Measurements from ENCODE around the gene OGG1. TPM values are rescaled to one million over a fixed set of nuclear protein-coding genes. Genes with fewer than 3 reads are reported as not detected.

Gene OGG1
- polyA plus RNA-seq (34.4 and 40.3 TPM in 2 replicates), polyA minus RNA-seq (60.5 and 73.5 TPM in 2 replicates)

- Histone ChIP-seq H3K9me3 (ENCODE audit: low read length) (no peaks in the 10 kb centered on the region), H4K20me1 (ENCODE audit: insufficient read depth) (no peaks in the 10 kb centered on the region), H3F3A (ENCODE audit: insufficient read depth, low read length, poor library complexity, severe bottlenecking) (peaks cover 4% of the 10 kb centered on the region), H3K4me2 (ENCODE audit: low read length) (peak within 1 kb of the TSS; percentile 99), H3K4me3 (ENCODE audit: low read length) (peak within 1 kb of the TSS; percentile 89), H3K36me3 (ENCODE audit: insufficient read depth, low read length) (peaks cover 4% of the 10 kb centered on the region), H3K9ac (ENCODE audit: low read length) (peak within 1 kb of the TSS; percentile 80), H3K27me3 (ENCODE audit: insufficient read depth, low read depth, low read length) (no peaks in the 10 kb centered on the region), H2AFZ (ENCODE audit: low read depth, low read length) (peak within 1 kb of the TSS; percentile 85), H3K27ac (ENCODE audit: low read length) (peak within 1 kb of the TSS; percentile 85), H3K79me2 (replicated peaks; ENCODE audit: insufficient read depth, low read length) (peaks cover 18% of the 10 kb centered on the region), H3K9me2 (ENCODE audit: insufficient read depth, low read length) (no peaks in the 10 kb centered on the region)
- peak; percentile 32 for TF ChIP-seq EP300 (conservative IDR thresholded peaks at IDR 0.05; ENCODE audit: poor library complexity, severe bottlenecking)
- TF ChIP-seq REST (IDR thresholded peaks at IDR 0.05; ENCODE audit: borderline replicate concordance) = peak; percentile 88
- TF ChIP-seq CTCF (IDR thresholded peaks at IDR 0.05; ENCODE audit: poor library complexity, severe bottlenecking) = peak; percentile 25
- TF ChIP-seq EZH2 (IDR thresholded peaks at IDR 0.05; ENCODE audit: borderline replicate concordance, insufficient read depth, low read length, poor library complexity, severe bottlenecking) = no peak
- TF ChIP-seq SMC3 (conservative IDR thresholded peaks at IDR 0.05; ENCODE audit: poor library complexity) = peak; percentile 27
- TF ChIP-seq TAF1 (IDR thresholded peaks at IDR 0.05; ENCODE audit: low read depth) = peak; percentile 72
- TF ChIP-seq MXI1 (conservative IDR thresholded peaks at IDR 0.05; ENCODE audit: poor library complexity, severe bottlenecking) = peak; percentile 75
- TF ChIP-seq RAD21 (conservative IDR thresholded peaks at IDR 0.05) = no peak
- peak; percentile 83 for TF ChIP-seq POLR2AphosphoS5 (IDR thresholded peaks at IDR 0.05)
These were observed at the start of gene OGG1 for GRCh38 chr3:9749645-9750555. OGG1 (plus strand) TSS chr3:9749952; CDS start chr3:9750287, 335 bp downstream.

GRCh38 chr3:9700536-9700935 is 49.2 kb upstream of the OGG1 start:
- Histone ChIP-seq H3K4me2 (ENCODE audit: low read length) (no peak overlapping the region), H4K20me1 (ENCODE audit: insufficient read depth) (no peaks in the 10 kb centered on the region), H3F3A (ENCODE audit: insufficient read depth, low read length, poor library complexity, severe bottlenecking) (no peaks in the 10 kb centered on the region), H3K36me3 (ENCODE audit: insufficient read depth, low read length) (no peaks in the 10 kb centered on the region), H3K79me2 (replicated peaks; ENCODE audit: insufficient read depth, low read length) (no peaks in the 10 kb centered on the region), H3K9ac (ENCODE audit: low read length) (no peak overlapping the region), H3K27me3 (ENCODE audit: insufficient read depth, low read depth, low read length) (peaks cover 25% of the 10 kb centered on the region), H3K9me3 (ENCODE audit: low read length) (no peaks in the 10 kb centered on the region), H2AFZ (ENCODE audit: low read depth, low read length) (no peak overlapping the region), H3K9me2 (ENCODE audit: insufficient read depth, low read length) (no peaks in the 10 kb centered on the region), H3K4me3 (ENCODE audit: low read length) (no peak overlapping the region), H3K27ac (ENCODE audit: low read length) (no peak overlapping the region)
- TF ChIP-seq CTCF (IDR thresholded peaks at IDR 0.05; ENCODE audit: poor library complexity, severe bottlenecking) = no peak
- no peak for TF ChIP-seq EP300 (conservative IDR thresholded peaks at IDR 0.05; ENCODE audit: poor library complexity, severe bottlenecking)
- TF ChIP-seq REST (IDR thresholded peaks at IDR 0.05; ENCODE audit: borderline replicate concordance) = no peak
- no peak for TF ChIP-seq EZH2 (IDR thresholded peaks at IDR 0.05; ENCODE audit: borderline replicate concordance, insufficient read depth, low read length, poor library complexity, severe bottlenecking)
- TF ChIP-seq SMC3 (conservative IDR thresholded peaks at IDR 0.05; ENCODE audit: poor library complexity) = no peak
- TF ChIP-seq RAD21 (conservative IDR thresholded peaks at IDR 0.05) = no peak
- TF ChIP-seq POLR2AphosphoS5 (IDR thresholded peaks at IDR 0.05) = no peak
- TF ChIP-seq TAF1 (IDR thresholded peaks at IDR 0.05; ENCODE audit: low read depth) = no peak
- no peak for TF ChIP-seq MXI1 (conservative IDR thresholded peaks at IDR 0.05; ENCODE audit: poor library complexity, severe bottlenecking)
